Psoas muscle (tissue), 8 donors: Measurements from ENCODE around the gene TIMP3. TPM values are rescaled to one million over a fixed set of nuclear protein-coding genes. Genes with fewer than 3 reads are reported as not detected.

ENCODE experiments used
- ATAC-seq, 4 donors: fragments of 200-7000 bp; cut with Tn5 transposase; one replicate each; pipeline ENCODE4 v1.9.1; 2020; ENCODE audit warnings: moderate library complexity in 3 of 4, mild to moderate bottlenecking in 2 of 4
- DNase-seq, 2 donors: peaks; one replicate each; pipeline ENCODE4 v3.0.0-alpha.2; 2020
- H3K27ac ChIP-seq: fragments of 200-600 bp; one replicate; pipeline ENCODE4 v1.8.0; 2022
- H3K27me3 ChIP-seq, 3 donors: fragments of 200-600 bp in 1 of 3; one replicate each; pipeline versions ENCODE4 v1.6.1 to v1.8.0; 2013 to 2022; ENCODE audit warnings: low read length in 2 of 3, mild to moderate bottlenecking in 2 of 3, moderate library complexity in 1 of 3; ENCODE audit not compliant: insufficient read depth in 3 of 3
- H3K36me3 ChIP-seq, 2 donors: fragments of 200-600 bp in 1 of 2; one replicate each; pipeline versions ENCODE4 v1.6.1 to v1.8.0; 2013 to 2022; ENCODE audit warnings: low read depth in 1 of 2, mild to moderate bottlenecking in 1 of 2, moderate library complexity in 1 of 2; ENCODE audit not compliant: insufficient read depth in 1 of 2
- H3K4me1 ChIP-seq: fragments of 200-600 bp; one replicate; pipeline ENCODE4 v1.8.0; 2022
- H3K4me3 ChIP-seq: fragments of 200-600 bp; one replicate; pipeline ENCODE4 v1.8.0; 2022; ENCODE audit warnings: mild to moderate bottlenecking
- H3K9me3 ChIP-seq: fragments of 200-600 bp; one replicate; pipeline ENCODE4 v1.8.0; 2022
- WGBS, 3 donors: extraction: QIAGEN DNeasy Blood & Tissue Kit; methylation state at CpG; one replicate each; pipeline versions ENCODE4 v1.1.6 to v1.1.7; 2013; 5-methylcytosine and 5-hydroxymethylcytosine counted together
- intact Hi-C, 2 donors: fragments of 100-400 bp; cut with DNase I; formaldehyde crosslinking; loops; one replicate each; pipeline versions ENCODE4 v1.11.0 to v1.14.2; 2022
- polyA plus RNA-seq, 3 donors: library from polyadenylated mRNA; stranded (reverse); fragments of 200-250 nt; gene quantifications; one replicate each; pipeline ENCODE4 v1.2.3, GENCODE V29; 2013
- total RNA-seq, 4 donors: library from RNA; stranded (reverse); fragmentation: NEBNext Ultra II Directional in 2 of 4; extraction: Animal tissue kit (Norgen Biotek cat#: 25700) in 2 of 4; gene quantifications; one replicate each; pipeline versions ENCODE4 v1.2.1 to v1.2.4, GENCODE V29; 2021 to 2023
- TF ChIP-seq, protein P1 (sequence below): fragments of 200-600 bp; IDR thresholded peaks from one replicate; pipeline ENCODE4 v1.8.0; 2022; ENCODE audit warnings: antibody characterized with exemption
- donor health status: healthy with polysubstance abuse.
- donor health status: DM: no; HTN: no; CAD: no; lungs with moderate emphysema.
- donor health status: Bipolar disorder and iron deficiency.
- donor health status: healthy.
- donor health status: DM: yes; HTN: yes; CAD: no.
- donor health status: DM: no; HTN: no; CAD: no.
- donor health status: DM: no; HTN: no; CAD: no.
- donor health status: DM: yes; HTN: yes; CAD: no.

TIMP3 gene
- total and polyA plus RNA-seq, 7 donors = 58.6 to 160 (median 70.7) TPM

DNA sequence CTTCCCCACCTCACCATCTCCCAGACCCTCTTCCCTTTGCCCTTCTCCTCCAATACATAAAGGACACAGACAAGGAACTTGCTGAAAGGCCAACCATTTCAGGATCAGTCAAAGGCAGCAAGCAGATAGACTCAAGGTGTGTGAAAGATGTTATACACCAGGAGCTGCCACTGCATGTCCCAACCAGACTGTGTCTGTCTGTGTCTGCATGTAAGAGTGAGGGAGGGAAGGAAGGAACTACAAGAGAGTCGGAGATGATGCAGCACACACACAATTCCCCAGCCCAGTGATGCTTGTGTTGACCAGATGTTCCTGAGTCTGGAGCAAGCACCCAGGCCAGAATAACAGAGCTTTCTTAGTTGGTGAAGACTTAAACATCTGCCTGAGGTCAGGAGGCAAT lies 58.2 kb downstream of the TIMP3 start:
- no peaks in the 10 kb centered on the region for H3K4me1 ChIP-seq
- H3K27me3 ChIP-seq = peaks cover 0 to 4% (median 0%) of the 10 kb centered on the region in 3 donors
- DNase-seq = no peak
- intact Hi-C loops = no loop called here
- WGBS, 3 donors = 67 to 94% (median 91%) methylated on average over 1 of the region's 1 CpG
- H3K9me3 ChIP-seq = no peaks in the 10 kb centered on the region
- no peak overlapping the region for H3K27ac ChIP-seq
- peaks cover 2 to 47% of the 10 kb centered on the region in 2 donors for H3K36me3 ChIP-seq
- TF ChIP-seq, protein P1, sequence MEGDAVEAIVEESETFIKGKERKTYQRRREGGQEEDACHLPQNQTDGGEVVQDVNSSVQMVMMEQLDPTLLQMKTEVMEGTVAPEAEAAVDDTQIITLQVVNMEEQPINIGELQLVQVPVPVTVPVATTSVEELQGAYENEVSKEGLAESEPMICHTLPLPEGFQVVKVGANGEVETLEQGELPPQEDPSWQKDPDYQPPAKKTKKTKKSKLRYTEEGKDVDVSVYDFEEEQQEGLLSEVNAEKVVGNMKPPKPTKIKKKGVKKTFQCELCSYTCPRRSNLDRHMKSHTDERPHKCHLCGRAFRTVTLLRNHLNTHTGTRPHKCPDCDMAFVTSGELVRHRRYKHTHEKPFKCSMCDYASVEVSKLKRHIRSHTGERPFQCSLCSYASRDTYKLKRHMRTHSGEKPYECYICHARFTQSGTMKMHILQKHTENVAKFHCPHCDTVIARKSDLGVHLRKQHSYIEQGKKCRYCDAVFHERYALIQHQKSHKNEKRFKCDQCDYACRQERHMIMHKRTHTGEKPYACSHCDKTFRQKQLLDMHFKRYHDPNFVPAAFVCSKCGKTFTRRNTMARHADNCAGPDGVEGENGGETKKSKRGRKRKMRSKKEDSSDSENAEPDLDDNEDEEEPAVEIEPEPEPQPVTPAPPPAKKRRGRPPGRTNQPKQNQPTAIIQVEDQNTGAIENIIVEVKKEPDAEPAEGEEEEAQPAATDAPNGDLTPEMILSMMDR = no peak
- no peak overlapping the region for H3K4me3 ChIP-seq
- no peak for ATAC-seq

GRCh38 chr22:32861330-32861729 lies 59.8 kb downstream of the TIMP3 start:
- Histone ChIP-seq H3K4me3 (no peak overlapping the region), H3K4me1 (no peaks in the 10 kb centered on the region), H3K27me3 (peaks cover 0 to under 1% (median 0%) of the 10 kb centered on the region in 3 donors), H3K36me3 (peaks cover 2 to 44% of the 10 kb centered on the region in 2 donors), H3K27ac (no peak overlapping the region), H3K9me3 (no peaks in the 10 kb centered on the region)
- intact Hi-C loops = no loop called here
- TF ChIP-seq, protein P1 = no peak
- 84 to 92% (median 91%) methylated on average over 5 of the region's 5 CpGs for WGBS, 3 donors
- ATAC-seq = no peak
- DNase-seq = no peak

- TF ChIP-seq, protein P1 = no peak
- intact Hi-C loops = no loop called here
- no peaks in the 10 kb centered on the region for H3K9me3 ChIP-seq
- H3K4me1 ChIP-seq = no peaks in the 10 kb centered on the region
- peaks cover 2 to 40% of the 10 kb centered on the region in 2 donors for H3K36me3 ChIP-seq
- WGBS, 3 donors = 95 to 99% (median 96%) methylated on average over 4 of the region's 4 CpGs
- no peak overlapping the region for H3K4me3 ChIP-seq
- no peak for ATAC-seq
- DNase-seq = no peak
- no peak overlapping the region for H3K27ac ChIP-seq
- H3K27me3 ChIP-seq = no peaks in the 10 kb centered on the region
Observed at GRCh38 chr22:32862083-32862482, 60.6 kb downstream of the TIMP3 start.

- Histone ChIP-seq H3K9me3 (no peaks in the 10 kb centered on the region), H3K27me3 (no peaks in the 10 kb centered on the region), H3K4me1 (no peaks in the 10 kb centered on the region), H3K36me3 (peaks cover 2 to 29% of the 10 kb centered on the region in 2 donors), H3K27ac (no peak overlapping the region), H3K4me3 (no peak overlapping the region)
- TF ChIP-seq, protein P1 = no peak
- DNase-seq (no peak), ATAC-seq (no peak)
- intact Hi-C loops = no loop called here
- WGBS, 3 donors = 65 to 72% (median 67%) methylated on average over 8 of the region's 8 CpGs
Observed at GRCh38 chr22:32862936-32863661, 61.6 kb downstream of the TIMP3 start.

GRCh38 chr22:32864041-32864440 lies 62.5 kb downstream of the TIMP3 start:
- DNase-seq (no peak), ATAC-seq (no peak)
- Histone ChIP-seq H3K9me3 (no peaks in the 10 kb centered on the region), H3K27me3 (no peaks in the 10 kb centered on the region), H3K4me3 (no peak overlapping the region), H3K36me3 (peaks cover 2 to 20% of the 10 kb centered on the region in 2 donors), H3K27ac (no peak overlapping the region), H3K4me1 (no peaks in the 10 kb centered on the region)
- TF ChIP-seq, protein P1 = no peak
- intact Hi-C loops = no loop called here
- 92 to 94% (median 92%) methylated on average over 3 of the region's 3 CpGs for WGBS, 3 donors
